Measurements from ENCODE around the gene SYP. TPM values are rescaled to one million over a fixed set of nuclear protein-coding genes. Genes with fewer than 3 reads are reported as not detected.

Gene SYP
- total RNA-seq, 3 donors from 2014 or later = 1.0 to 2.7 (median 1.3) TPM

DNA sequence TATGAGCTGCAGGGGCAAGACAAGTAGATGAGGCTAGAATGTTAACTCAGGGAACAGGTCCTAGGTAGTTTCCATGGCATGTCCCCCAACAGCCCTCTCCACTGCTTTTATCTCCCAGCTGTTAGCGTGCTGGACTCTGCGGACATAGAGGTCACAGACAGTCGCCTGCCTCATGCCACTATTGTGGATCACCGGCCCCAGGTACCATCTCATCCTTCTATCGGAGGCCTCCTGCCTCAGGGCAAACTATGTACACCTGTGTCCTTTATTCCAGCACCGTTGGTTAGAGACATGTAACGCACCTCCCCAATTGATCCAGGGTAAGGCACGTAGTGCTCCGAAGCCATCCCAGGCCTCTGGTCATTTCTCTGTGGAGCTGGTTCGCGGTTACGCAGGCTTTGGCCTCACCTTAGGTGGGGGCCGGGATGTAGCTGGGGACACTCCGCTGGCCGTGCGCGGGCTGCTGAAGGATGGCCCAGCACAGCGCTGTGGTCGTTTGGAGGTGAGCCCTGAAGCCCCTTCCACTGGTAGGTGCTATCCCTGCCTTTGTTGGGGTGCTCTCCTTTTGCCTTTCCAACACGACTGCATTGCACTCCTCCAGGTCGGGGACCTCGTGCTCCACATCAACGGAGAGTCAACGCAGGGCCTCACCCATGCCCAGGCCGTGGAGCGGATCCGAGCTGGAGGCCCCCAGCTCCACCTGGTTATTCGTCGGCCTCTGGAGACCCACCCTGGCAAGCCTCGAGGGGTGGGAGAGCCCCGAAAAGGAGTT, 35.2 kb downstream of the SYP start:
- Histone ChIP-seq H3K4me3 (no peak overlapping the region), H3K27me3 (peaks cover 0 to 8% of the 10 kb centered on the region in 2 donors), H3K36me3 (no peaks in the 10 kb centered on the region), H3K27ac (peak overlapping the region; percentile 87 to 98), H3K4me1 (no peaks in the 10 kb centered on the region), H3K9me3 (no peaks in the 10 kb centered on the region)
- intact Hi-C loops (cut with DNase I; ENCODE audit: low total_unique reads) = no loop called here
- DNase-seq (ENCODE audit: low spot score in 2 of 2) = no peak
- TF ChIP-seq POLR2A (IDR thresholded peaks at IDR 0.05) = no peak
- TF ChIP-seq POLR2AphosphoS5 (IDR thresholded peaks at IDR 0.05) = no peak
- no peak for TF ChIP-seq CTCF (IDR thresholded peaks at IDR 0.05)

DNA sequence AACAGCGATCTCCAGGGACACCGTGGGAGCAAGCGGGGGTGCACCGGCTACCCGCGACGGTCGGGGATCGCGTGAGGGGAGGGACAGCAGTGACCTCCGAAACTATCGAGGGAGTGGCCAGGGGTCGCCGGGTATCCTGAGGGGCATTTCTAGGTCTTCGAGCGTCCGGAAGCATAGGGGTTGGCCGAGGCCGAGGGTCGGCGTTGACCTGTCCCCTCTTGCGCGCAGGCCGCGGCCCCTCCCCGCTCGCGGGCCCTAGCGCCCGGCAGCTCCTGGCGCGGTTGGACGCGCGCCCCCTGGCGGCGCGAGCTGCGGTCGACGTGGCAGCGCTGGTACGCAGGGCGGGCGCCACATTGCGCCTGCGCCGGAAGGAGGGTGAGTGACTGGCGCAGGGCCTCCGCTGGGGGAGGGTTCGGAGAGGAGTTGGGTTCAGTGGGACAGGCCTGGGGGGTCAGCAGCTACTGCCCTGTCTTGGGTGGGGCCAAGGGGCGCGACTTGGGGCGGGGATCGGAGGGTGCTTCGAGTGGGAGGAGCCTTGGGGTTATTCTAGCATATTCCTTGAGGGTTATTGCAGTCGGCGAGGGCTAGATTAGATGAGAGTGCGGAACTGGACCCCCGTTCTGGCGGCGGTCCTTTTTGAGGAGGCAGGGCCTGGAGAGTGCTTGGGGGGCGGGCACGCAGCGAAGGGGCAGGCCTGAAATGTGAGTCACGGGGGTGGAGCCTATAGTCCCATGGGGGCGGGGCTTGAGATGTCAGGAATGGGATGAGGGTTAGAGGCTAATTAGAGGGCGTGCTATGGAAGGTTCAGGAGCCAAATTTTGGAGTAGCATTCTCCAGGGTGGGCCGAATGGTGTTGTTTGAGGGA, 36.2 kb downstream of the SYP start:
- intact Hi-C loops (cut with DNase I; ENCODE audit: low total_unique reads) = no loop called here
- no peaks in the 10 kb centered on the region for H3K36me3 ChIP-seq
- no peaks in the 10 kb centered on the region for H3K9me3 ChIP-seq
- no peaks in the 10 kb centered on the region for H3K4me1 ChIP-seq
- H3K4me3 ChIP-seq = peak overlapping the region; percentile 36 to 70 (median 51)
- peaks cover 0 to 15% of the 10 kb centered on the region in 2 donors for H3K27me3 ChIP-seq
- TF ChIP-seq POLR2A (IDR thresholded peaks at IDR 0.05) (no peak), CTCF (IDR thresholded peaks at IDR 0.05) (peak in 2 of 3 donors; percentile 33 to 83), POLR2AphosphoS5 (IDR thresholded peaks at IDR 0.05) (peak in 2 of 3 donors; percentile 48 to 57)
- H3K27ac ChIP-seq = peak overlapping the region; percentile 87 to 98
- DNase-seq (ENCODE audit: low spot score in 2 of 2) = peak; percentile 82

DNA sequence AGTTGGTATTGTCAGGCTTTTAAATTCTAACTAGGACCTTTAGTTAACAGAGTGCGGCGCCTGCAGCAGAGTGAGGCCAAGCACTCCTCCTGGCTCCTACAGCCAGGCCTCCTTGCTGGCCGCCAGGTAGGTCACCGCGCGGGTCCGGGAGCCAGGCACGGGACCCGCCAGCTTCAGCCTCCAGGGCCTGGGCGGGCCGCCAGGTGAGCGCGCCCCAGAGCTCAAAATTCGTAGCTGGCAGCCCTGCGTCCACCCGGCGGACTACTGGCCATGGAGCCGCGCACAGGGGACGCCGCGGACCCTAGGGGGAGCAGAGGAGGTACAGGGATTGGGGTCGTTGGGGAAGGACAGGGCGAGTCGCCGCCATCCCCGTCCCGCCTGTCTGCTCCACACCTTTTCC, 37.4 kb downstream of the SYP start, which contains the start of gene MAGIX:
Gene MAGIX (plus strand): TSS at position 139 of the 400 bp plus-strand sequence. CDS start 132 bp downstream, at position 271.
- Histone ChIP-seq H3K4me1 (no peaks in the 10 kb centered on the region), H3K27ac (peak within 1 kb of the TSS; percentile 87 to 98), H3K36me3 (no peaks in the 10 kb centered on the region), H3K27me3 (peaks cover 0 to 23% of the 10 kb centered on the region in 2 donors), H3K9me3 (no peaks in the 10 kb centered on the region), H3K4me3 (peak within 1 kb of the TSS; percentile 36 to 70 (median 51))
- intact Hi-C loops (cut with DNase I; ENCODE audit: low total_unique reads) = no loop called here
- no peak for TF ChIP-seq CTCF (IDR thresholded peaks at IDR 0.05)
- TF ChIP-seq POLR2AphosphoS5 (IDR thresholded peaks at IDR 0.05) = no peak
- TF ChIP-seq POLR2A (IDR thresholded peaks at IDR 0.05) = no peak
- DNase-seq (ENCODE audit: low spot score in 2 of 2) = no peak

DNA sequence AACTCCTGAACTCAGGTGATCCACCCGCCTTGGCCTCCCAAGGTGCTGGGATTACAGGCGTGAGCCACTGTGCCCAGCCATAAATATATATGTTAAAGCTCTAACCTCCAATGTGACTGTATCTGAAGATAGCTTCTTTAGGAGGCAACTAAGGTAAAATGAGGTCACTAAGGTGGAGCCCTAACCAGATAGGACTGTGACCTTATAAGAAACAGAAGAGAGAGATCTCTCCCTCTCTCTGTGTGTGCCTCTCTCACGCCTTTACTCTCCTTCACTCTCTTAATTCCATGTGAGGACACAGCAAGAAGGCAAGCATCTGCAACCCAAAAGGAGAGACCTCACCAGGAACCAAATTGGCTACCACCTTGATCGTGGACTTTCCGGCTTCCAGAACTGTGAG, 38.4 kb downstream of the SYP start:
- Histone ChIP-seq H3K27ac (no peak overlapping the region), H3K27me3 (peaks cover 0 to 28% of the 10 kb centered on the region in 2 donors), H3K4me1 (no peaks in the 10 kb centered on the region), H3K9me3 (no peaks in the 10 kb centered on the region), H3K36me3 (no peaks in the 10 kb centered on the region), H3K4me3 (no peak overlapping the region)
- DNase-seq (ENCODE audit: low spot score in 2 of 2) = no peak
- TF ChIP-seq POLR2A (IDR thresholded peaks at IDR 0.05) = no peak
- no peak for TF ChIP-seq CTCF (IDR thresholded peaks at IDR 0.05)
- no peak for TF ChIP-seq POLR2AphosphoS5 (IDR thresholded peaks at IDR 0.05)
- intact Hi-C loops (cut with DNase I; ENCODE audit: low total_unique reads) = no loop called here

Measured in breast epithelium (tissue), 4 donors.